Naive thymus-derived CD4-positive, alpha-beta T cell (primary cell): ENCODE measurements around the gene RHBDD1. TPM values are rescaled to one million over a fixed set of nuclear protein-coding genes. Genes with fewer than 3 reads are reported as not detected.

Experiments
- ATAC-seq: fragments of 150-1000 bp; cut with Tn5 transposase; 2 replicates; pipeline ENCODE4 v1.10.0; 2021; ENCODE audit warnings: mild to moderate bottlenecking, moderate library complexity
- CTCF ChIA-PET: fragments of 350-600 bp; sonication (Branson Sonifier 250); formaldehyde crosslinking; loops from one replicate; lab custom pipeline; 2021; ENCODE audit warnings: antibody characterized with exemption; lab: Charles Lee
- POLR2A ChIA-PET: fragments of 350-600 bp; sonication (Branson Sonifier 250); formaldehyde crosslinking; loops from one replicate; lab custom pipeline; 2021; ENCODE audit warnings: antibody characterized with exemption, inconsistent platforms; lab: Charles Lee
- DNase-seq, 9 donors: peaks; one replicate each; pipeline versions ENCODE4 v3.0.0 to v3.0.0-alpha.2; 2020 to 2022; ENCODE audit warnings: mixed read lengths in 1 of 9
- H3K27ac ChIP-seq: one replicate; pipeline ENCODE4 v1.7.0; 2013; ENCODE audit warnings: mild to moderate bottlenecking, low read depth, low read length, moderate library complexity
- H3K27me3 ChIP-seq, 2 donors: one replicate each; pipeline ENCODE4 v1.7.0; 2013; ENCODE audit warnings: low read length in 2 of 2, mild to moderate bottlenecking in 2 of 2, moderate library complexity in 2 of 2; ENCODE audit not compliant: control insufficient read depth in 2 of 2, insufficient read depth in 2 of 2
- H3K36me3 ChIP-seq, 3 experiments: 1 replicate in 2 of 3; 2 replicates in 1 of 3; pipeline ENCODE4 v1.7.0; 2013; ENCODE audit warnings: low read length in 3 of 3, mild to moderate bottlenecking in 3 of 3, moderate library complexity in 1 of 3; ENCODE audit not compliant: insufficient read depth in 3 of 3, control insufficient read depth in 2 of 3
- H3K4me1 ChIP-seq, 2 donors: one replicate each; pipeline ENCODE4 v1.7.0; 2013; ENCODE audit warnings: low read length in 2 of 2, mild to moderate bottlenecking in 2 of 2, moderate library complexity in 1 of 2; ENCODE audit not compliant: control insufficient read depth in 2 of 2, insufficient read depth in 2 of 2
- H3K4me3 ChIP-seq: 2 replicates; pipeline ENCODE4 v1.7.0; 2013; ENCODE audit warnings: mild to moderate bottlenecking, low read length
- H3K9me3 ChIP-seq, 3 experiments: 1 replicate in 2 of 3; 2 replicates in 1 of 3; pipeline ENCODE4 v1.7.0; 2013; ENCODE audit warnings: low read length in 3 of 3; ENCODE audit not compliant: control insufficient read depth in 2 of 3
- H3K27ac Mint-ChIP-seq, 9 donors: one replicate each; pipeline ENCODE4 v1.8.0; 2020 to 2022; ENCODE audit warnings: mixed read lengths in 9 of 9, mild to moderate bottlenecking in 8 of 9, moderate library complexity in 5 of 9, inconsistent platforms in 2 of 9
- H3K27me3 Mint-ChIP-seq, 5 donors: one replicate each; pipeline ENCODE4 v1.8.0; 2021 to 2022; ENCODE audit warnings: mixed read lengths in 5 of 5, mild to moderate bottlenecking in 1 of 5
- H3K36me3 Mint-ChIP-seq, 5 donors: one replicate each; pipeline ENCODE4 v1.8.0; 2020 to 2022; ENCODE audit warnings: mixed read lengths in 5 of 5, mild to moderate bottlenecking in 3 of 5, inconsistent platforms in 1 of 5
- H3K4me1 Mint-ChIP-seq, 7 donors: one replicate each; pipeline ENCODE4 v1.8.0; 2020 to 2022; ENCODE audit warnings: mixed read lengths in 7 of 7, mild to moderate bottlenecking in 3 of 7, inconsistent platforms in 1 of 7
- H3K4me3 Mint-ChIP-seq, 10 donors: one replicate each; pipeline ENCODE4 v1.8.0; 2020 to 2022; ENCODE audit warnings: mild to moderate bottlenecking in 10 of 10, mixed read lengths in 10 of 10, moderate library complexity in 6 of 10, inconsistent platforms in 2 of 10
- H3K9me3 Mint-ChIP-seq, 11 donors: one replicate each; pipeline ENCODE4 v1.8.0; 2020 to 2022; ENCODE audit warnings: mixed read lengths in 11 of 11, mild to moderate bottlenecking in 4 of 11, inconsistent platforms in 1 of 11, moderate library complexity in 1 of 11
- intact Hi-C, 2 donors: fragments of 100-400 bp; cut with micrococcal nuclease; formaldehyde crosslinking; loops; one replicate each; pipeline ENCODE4 v1.15.1; 2023
- polyA plus RNA-seq, 2 donors: library from polyadenylated mRNA; unstranded; fragments of 300-500 nt; fragmentation: Illumina TruSeq; gene quantifications; one replicate each; pipeline ENCODE4 v1.2.3, GENCODE V29; 2021
- total RNA-seq, 6 experiments: library from RNA in 5 of 6; stranded (reverse) in 5 of 6; gene quantifications; 1 replicate in 5 of 6; 2 replicates in 1 of 6; pipeline ENCODE4 v1.2.3 and lab custom pipeline; 2021 to 2026

RHBDD1 gene
- total and polyA plus RNA-seq, 7 experiments from 2014 or later = 21.2 to 70.8 (median 48.3) TPM

DNA sequence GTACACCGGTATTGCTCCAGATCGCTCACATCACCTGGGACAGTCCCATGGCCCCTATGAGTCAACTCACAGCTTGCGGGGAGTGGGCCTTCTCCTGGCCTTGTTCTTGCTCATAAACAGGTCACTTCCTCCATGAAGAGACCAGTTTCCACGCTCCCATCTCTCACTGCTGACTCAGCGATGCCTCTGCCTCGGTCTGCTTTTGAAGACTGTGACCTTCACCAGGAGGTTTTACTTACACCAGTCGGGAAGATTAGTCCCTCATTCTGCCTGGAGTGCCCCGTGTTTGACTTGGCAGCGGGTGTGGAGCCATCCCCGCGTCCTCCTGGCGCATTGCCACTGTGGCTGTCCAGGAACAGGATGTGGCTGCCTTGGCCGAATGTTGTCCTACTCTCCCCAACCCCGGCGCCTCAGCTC is 159.8 kb downstream of the RHBDD1 start:
- Histone ChIP-seq H3K27me3 (no peaks in the 10 kb centered on the region), H3K27ac (no peak overlapping the region), H3K4me3 (no peak overlapping the region), H3K4me1 (no peaks in the 10 kb centered on the region), H3K36me3 (peaks cover 0 to 23% (median 0%) of the 10 kb centered on the region in 3 experiments), H3K9me3 (no peaks in the 10 kb centered on the region)
- Mint-ChIP-seq H3K27me3 (no peaks in the 10 kb centered on the region), H3K9me3 (peaks cover 0 to 8% (median 2%) of the 10 kb centered on the region in 11 donors), H3K4me3 (no peak overlapping the region), H3K36me3 (peaks cover 22 to 81% (median 65%) of the 10 kb centered on the region in 5 donors), H3K4me1 (peaks cover 0 to 6% (median 0%) of the 10 kb centered on the region in 7 donors), H3K27ac (no peak overlapping the region)
- CTCF ChIA-PET = no interaction called here
- POLR2A ChIA-PET = no interaction called here
- intact Hi-C loops = no loop called here
- ATAC-seq (no peak), DNase-seq (peak in 1 of 9 donors; percentile 44)

DNA sequence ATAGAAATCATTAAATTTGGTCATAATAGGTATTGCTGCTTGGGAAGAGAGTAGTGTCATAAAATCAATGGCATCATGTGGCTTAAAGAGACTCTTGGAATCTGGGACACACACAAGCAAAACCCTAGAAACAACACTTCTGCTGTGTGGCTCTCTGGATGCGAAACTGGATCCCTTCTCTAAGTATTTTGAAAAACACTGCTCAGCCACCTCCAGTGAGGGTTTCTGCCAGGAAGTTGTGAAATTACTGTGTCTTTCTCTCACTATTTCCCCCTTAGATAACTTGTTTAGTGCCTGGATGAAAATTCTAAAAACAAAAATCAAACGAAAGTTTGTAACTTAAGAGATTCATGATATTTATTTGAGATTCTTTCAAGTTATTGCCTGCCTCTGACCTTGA is 163.8 kb downstream of the RHBDD1 start:
- Histone ChIP-seq H3K27me3 (no peaks in the 10 kb centered on the region), H3K27ac (no peak overlapping the region), H3K4me3 (no peak overlapping the region), H3K9me3 (no peaks in the 10 kb centered on the region), H3K36me3 (peaks cover 0 to 21% (median 0%) of the 10 kb centered on the region in 3 experiments), H3K4me1 (no peaks in the 10 kb centered on the region)
- Mint-ChIP-seq H3K36me3 (peaks cover 18 to 61% (median 52%) of the 10 kb centered on the region in 5 donors), H3K9me3 (peaks cover 0 to 8% (median 2%) of the 10 kb centered on the region in 11 donors), H3K4me1 (peaks cover 0 to 6% (median 0%) of the 10 kb centered on the region in 7 donors), H3K27me3 (no peaks in the 10 kb centered on the region), H3K27ac (no peak overlapping the region), H3K4me3 (no peak overlapping the region)
- POLR2A ChIA-PET = no interaction called here
- intact Hi-C loops = no loop called here
- ATAC-seq (no peak), DNase-seq (no peak)
- CTCF ChIA-PET = no interaction called here

DNA sequence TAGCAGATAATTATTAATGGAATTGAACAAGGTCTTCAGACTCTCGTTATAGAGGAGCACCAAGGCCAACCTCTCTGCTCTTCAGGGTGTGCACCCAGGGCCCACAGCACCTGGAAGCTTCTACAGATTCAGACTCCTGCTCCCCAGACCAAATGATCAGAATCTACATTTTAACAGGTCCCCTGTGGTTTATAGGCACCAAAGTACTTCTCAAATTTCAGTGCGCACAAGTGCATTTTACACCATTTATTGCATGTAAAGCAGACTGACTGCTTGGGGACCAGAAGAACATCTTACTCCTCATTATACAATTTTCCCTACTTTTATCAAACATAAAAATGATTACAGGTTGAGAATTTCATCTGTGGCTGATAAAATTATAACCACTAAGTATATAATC is 164.3 kb downstream of the RHBDD1 start:
- Histone ChIP-seq H3K4me1 (no peaks in the 10 kb centered on the region), H3K36me3 (peaks cover 0 to 21% (median 0%) of the 10 kb centered on the region in 3 experiments), H3K9me3 (no peaks in the 10 kb centered on the region), H3K27me3 (no peaks in the 10 kb centered on the region), H3K27ac (no peak overlapping the region), H3K4me3 (no peak overlapping the region)
- ChIA-PET POLR2A (no interaction called here), CTCF (no interaction called here)
- Mint-ChIP-seq H3K4me3 (no peak overlapping the region), H3K9me3 (peaks cover 0 to 8% (median 2%) of the 10 kb centered on the region in 11 donors), H3K36me3 (peaks cover 14 to 56% (median 48%) of the 10 kb centered on the region in 5 donors), H3K27ac (no peak overlapping the region), H3K4me1 (peaks cover 0 to 3% (median 0%) of the 10 kb centered on the region in 7 donors), H3K27me3 (no peaks in the 10 kb centered on the region)
- DNase-seq (no peak), ATAC-seq (no peak)
- intact Hi-C loops = no loop called here

DNA sequence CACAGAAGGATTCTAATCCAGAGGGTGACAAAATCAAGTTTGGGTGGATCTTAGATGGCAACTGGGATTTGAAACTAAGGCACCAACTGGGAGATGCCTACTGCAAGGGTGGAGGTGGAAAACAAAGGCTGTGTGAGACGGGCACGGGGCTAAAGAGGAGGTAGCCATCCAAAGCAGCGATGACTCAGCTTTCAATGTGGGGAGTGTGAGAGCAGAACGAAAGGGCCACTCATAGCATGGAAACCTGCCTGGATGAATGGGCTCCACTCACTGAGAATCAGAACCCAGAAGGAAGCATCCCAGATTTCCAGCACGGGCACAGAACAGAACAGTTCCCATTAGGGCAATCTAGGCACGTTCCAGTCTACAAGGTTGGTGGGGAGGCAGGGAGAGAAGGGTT is 168.6 kb downstream of the RHBDD1 start:
- ATAC-seq = no peak
- Mint-ChIP-seq H3K4me1 (no peaks in the 10 kb centered on the region), H3K36me3 (peaks cover 5 to 19% (median 13%) of the 10 kb centered on the region in 5 donors), H3K4me3 (no peak overlapping the region), H3K27ac (no peak overlapping the region), H3K9me3 (peaks cover 0 to 7% (median 0%) of the 10 kb centered on the region in 11 donors), H3K27me3 (no peaks in the 10 kb centered on the region)
- no peaks in the 10 kb centered on the region for H3K4me1 ChIP-seq
- H3K27ac ChIP-seq = no peak overlapping the region
- CTCF ChIA-PET = no interaction called here
- intact Hi-C loops = no loop called here
- POLR2A ChIA-PET = no interaction called here
- no peaks in the 10 kb centered on the region for H3K9me3 ChIP-seq
- H3K36me3 ChIP-seq = no peaks in the 10 kb centered on the region
- no peaks in the 10 kb centered on the region for H3K27me3 ChIP-seq
- no peak for DNase-seq
- no peak overlapping the region for H3K4me3 ChIP-seq

DNA sequence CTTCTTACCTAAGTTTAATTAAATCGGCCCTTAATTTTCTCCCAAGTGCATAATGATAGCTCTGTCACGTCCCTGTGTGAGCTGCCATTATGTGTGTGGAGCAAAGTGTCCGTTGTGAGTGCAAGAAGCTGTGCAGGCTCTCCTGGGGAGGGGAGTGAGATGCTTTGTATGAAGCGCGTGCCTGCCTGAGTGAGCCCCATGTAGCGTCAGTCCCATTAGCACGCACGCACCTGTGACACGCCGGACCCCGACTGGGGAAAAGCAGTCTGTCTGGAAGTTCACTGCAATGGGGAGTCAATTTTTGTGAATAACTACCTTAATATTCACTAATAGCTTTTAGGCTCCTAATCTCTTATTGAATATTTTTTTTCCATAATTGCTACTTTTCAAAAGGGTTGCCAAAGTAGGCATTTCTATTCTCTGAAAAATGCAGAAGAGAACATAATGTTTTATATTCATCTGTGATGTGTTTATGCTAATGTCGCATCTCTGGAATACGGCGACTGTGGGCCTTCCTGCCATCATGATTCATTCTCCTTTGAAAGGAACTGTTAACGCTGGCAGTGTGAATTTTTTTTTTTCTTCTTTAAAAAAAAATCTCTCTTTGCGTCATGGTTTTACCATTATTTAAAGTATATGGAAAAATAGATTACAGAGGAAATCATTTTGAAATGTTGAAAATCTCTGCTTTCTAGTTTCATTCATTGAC is 170.5 kb downstream of the RHBDD1 start:
- ChIA-PET CTCF (no interaction called here), POLR2A (no interaction called here)
- intact Hi-C loops = no loop called here
- Histone ChIP-seq H3K27me3 (no peaks in the 10 kb centered on the region), H3K27ac (no peak overlapping the region), H3K9me3 (no peaks in the 10 kb centered on the region), H3K4me1 (no peaks in the 10 kb centered on the region), H3K36me3 (no peaks in the 10 kb centered on the region), H3K4me3 (no peak overlapping the region)
- ATAC-seq (no peak), DNase-seq (no peak)
- no peaks in the 10 kb centered on the region for H3K27me3 Mint-ChIP-seq
- no peaks in the 10 kb centered on the region for H3K9me3 Mint-ChIP-seq
- H3K4me3 Mint-ChIP-seq = no peak overlapping the region
- no peak overlapping the region for H3K27ac Mint-ChIP-seq
- H3K4me1 Mint-ChIP-seq = no peaks in the 10 kb centered on the region
- peaks cover 0 to 6% (median 0%) of the 10 kb centered on the region in 5 donors for H3K36me3 Mint-ChIP-seq

DNA sequence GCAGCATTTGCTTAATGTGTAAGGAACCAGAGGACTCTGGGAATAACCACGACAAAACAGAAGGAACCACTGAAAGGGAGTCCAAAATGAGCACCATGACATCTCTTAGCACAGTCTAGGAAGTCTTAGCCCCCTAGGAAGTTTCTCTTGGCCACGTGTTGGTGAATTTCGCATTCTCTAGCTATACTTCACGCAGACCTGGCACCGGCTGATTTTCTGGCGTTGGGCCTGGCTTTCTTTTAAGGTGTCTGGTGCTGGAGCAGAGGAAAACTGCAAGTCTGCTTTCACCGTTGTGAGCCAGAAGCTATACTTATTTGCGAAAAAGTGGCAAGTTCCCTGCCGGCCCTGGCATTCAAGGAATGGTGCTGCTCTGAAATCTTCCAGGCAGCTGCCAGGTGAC is 171.3 kb downstream of the RHBDD1 start:
- DNase-seq (no peak), ATAC-seq (no peak)
- Histone ChIP-seq H3K9me3 (no peaks in the 10 kb centered on the region), H3K27ac (no peak overlapping the region), H3K27me3 (no peaks in the 10 kb centered on the region), H3K4me3 (no peak overlapping the region), H3K36me3 (no peaks in the 10 kb centered on the region), H3K4me1 (no peaks in the 10 kb centered on the region)
- ChIA-PET CTCF (no interaction called here), POLR2A (no interaction called here)
- no peak overlapping the region for H3K4me3 Mint-ChIP-seq
- H3K9me3 Mint-ChIP-seq = no peaks in the 10 kb centered on the region
- no peak overlapping the region for H3K27ac Mint-ChIP-seq
- intact Hi-C loops = no loop called here
- peaks cover 0 to 4% (median 0%) of the 10 kb centered on the region in 5 donors for H3K36me3 Mint-ChIP-seq
- H3K4me1 Mint-ChIP-seq = no peaks in the 10 kb centered on the region
- H3K27me3 Mint-ChIP-seq = no peaks in the 10 kb centered on the region

DNA sequence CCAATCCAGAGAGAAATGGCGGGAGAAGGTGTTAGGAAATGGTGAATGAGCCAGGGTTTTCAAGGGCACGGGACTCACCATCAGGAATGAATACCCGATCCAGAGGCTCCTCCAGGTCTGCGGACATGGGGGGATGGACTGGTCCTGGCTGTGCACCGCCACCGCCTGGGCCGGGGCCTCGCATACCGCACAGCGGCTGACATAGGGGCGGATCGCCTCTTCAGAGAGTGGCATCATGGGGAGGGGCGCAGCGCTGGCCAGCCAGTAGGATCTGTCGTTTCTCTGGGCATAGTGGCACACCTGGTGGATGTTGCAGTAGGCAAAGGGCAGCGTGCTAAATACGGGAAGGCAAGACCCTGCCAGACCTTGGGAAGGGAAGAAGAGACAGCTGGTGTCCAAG is 172.1 kb downstream of the RHBDD1 start:
- no peak overlapping the region for H3K27ac ChIP-seq
- intact Hi-C loops = no loop called here
- no peak overlapping the region for H3K4me3 Mint-ChIP-seq
- ChIA-PET CTCF (no interaction called here), POLR2A (no interaction called here)
- ATAC-seq (no peak), DNase-seq (no peak)
- no peak overlapping the region for H3K4me3 ChIP-seq
- no peaks in the 10 kb centered on the region for H3K4me1 Mint-ChIP-seq
- no peaks in the 10 kb centered on the region for H3K9me3 ChIP-seq
- H3K27me3 Mint-ChIP-seq = no peaks in the 10 kb centered on the region
- no peak overlapping the region for H3K27ac Mint-ChIP-seq
- no peaks in the 10 kb centered on the region for H3K9me3 Mint-ChIP-seq
- no peaks in the 10 kb centered on the region for H3K36me3 Mint-ChIP-seq
- no peaks in the 10 kb centered on the region for H3K36me3 ChIP-seq
- no peaks in the 10 kb centered on the region for H3K4me1 ChIP-seq
- H3K27me3 ChIP-seq = no peaks in the 10 kb centered on the region
